H1 (cell line): Measurements from ENCODE around the gene P2RY13. TPM values are rescaled to one million over a fixed set of nuclear protein-coding genes. Genes with fewer than 3 reads are reported as not detected.

Experiments used
- CTCF ChIA-PET: fragments of 300-600 bp; sonication (Branson Sonifier 250); formaldehyde crosslinking; loops from one replicate; lab custom pipeline; 2021; ENCODE audit not compliant: partially characterized antibody; lab: Charles Lee
- POLR2A ChIA-PET: fragments of 300-600 bp; sonication (Branson Sonifier 250); formaldehyde crosslinking; loops from one replicate; lab custom pipeline; 2021; ENCODE audit warnings: inconsistent platforms; ENCODE audit not compliant: partially characterized antibody; lab: Charles Lee
- DNase-seq, 2 experiments: peaks; one replicate each; pipeline versions ENCODE4 v3.0.0 to v3.0.0-alpha.2; 2010 to 2022; ENCODE audit warnings: low spot score in 2 of 2, low read depth in 1 of 2, mixed read lengths in 1 of 2
- FAIRE-seq: peaks from 2 replicates; lab custom pipeline; 2011; peaks lifted over from hg19 to GRCh38; lab: Jason Lieb, UNC
- H2AFZ ChIP-seq: 2 replicates; pipeline ENCODE4 v1.8.1; 2012; ENCODE audit warnings: low read length, inconsistent platforms
- H2AK5ac ChIP-seq: 2 replicates; pipeline ENCODE4 v1.6.1; 2013; ENCODE audit warnings: low read depth, low read length
- H2BK120ac ChIP-seq: replicated peaks from 2 replicates; pipeline ENCODE3; 2013; ENCODE audit warnings: low read depth, low read length, inconsistent platforms
- H2BK12ac ChIP-seq: 2 replicates; pipeline ENCODE4 v1.6.1; 2013; ENCODE audit warnings: low read depth, low read length
- H2BK15ac ChIP-seq: 2 replicates; pipeline ENCODE4 v1.6.1; 2013; ENCODE audit warnings: low read length
- H2BK20ac ChIP-seq: 2 replicates; pipeline ENCODE4 v1.6.1; 2013; ENCODE audit warnings: low read length
- H2BK5ac ChIP-seq: 2 replicates; pipeline ENCODE4 v1.6.1; 2013; ENCODE audit warnings: low read depth, low read length
- H3K14ac ChIP-seq: 2 replicates; pipeline ENCODE4 v1.6.1; 2013; ENCODE audit warnings: inconsistent platforms; ENCODE audit not compliant: insufficient read length
- H3K18ac ChIP-seq: 2 replicates; pipeline ENCODE4 v1.6.1; 2013; ENCODE audit warnings: low read length; ENCODE audit errors: extremely low read depth
- H3K23ac ChIP-seq: 2 replicates; pipeline ENCODE4 v1.6.1; 2013; ENCODE audit warnings: inconsistent platforms; ENCODE audit not compliant: insufficient read length
- H3K23me2 ChIP-seq: 2 replicates; pipeline ENCODE4 v1.6.1; 2013; ENCODE audit warnings: low read depth, low read length
- H3K27ac ChIP-seq: 2 replicates; pipeline ENCODE4 v1.6.1; 2011; ENCODE audit warnings: low read depth, low read length, inconsistent platforms
- H3K27me3 ChIP-seq, 4 experiments: replicated peaks in 1 of 4; 1 replicate in 1 of 4; 2 replicates in 3 of 4; pipeline versions ENCODE4 v1.6.1 to v1.8.1; 2011 to 2013; ENCODE audit warnings: low read length in 3 of 4, mild to moderate bottlenecking in 3 of 4, inconsistent platforms in 2 of 4, mixed read lengths in 2 of 4, moderate library complexity in 1 of 4; ENCODE audit not compliant: control insufficient read depth in 3 of 4, insufficient read depth in 3 of 4; ENCODE audit errors: extremely low read depth in 1 of 4
- H3K36me3 ChIP-seq, 4 experiments: 2 replicates each; pipeline versions ENCODE4 v1.6.1 to v1.8.1; 2011 to 2013; ENCODE audit warnings: mild to moderate bottlenecking in 4 of 4, low read length in 3 of 4, moderate library complexity in 2 of 4, control low read depth in 1 of 4, inconsistent platforms in 1 of 4; ENCODE audit not compliant: insufficient read depth in 4 of 4, control insufficient read depth in 2 of 4
- H3K4ac ChIP-seq: replicated peaks from 2 replicates; pipeline ENCODE3; 2013; ENCODE audit warnings: low read length, low read depth, mixed read lengths, inconsistent platforms; ENCODE audit not compliant: insufficient read length
- H3K4me1 ChIP-seq, 4 experiments: replicated peaks in 1 of 4; 1 replicate in 1 of 4; 2 replicates in 3 of 4; pipeline versions ENCODE4 v1.6.1 to v1.8.1; 2011 to 2013; ENCODE audit warnings: low read length in 3 of 4, inconsistent platforms in 2 of 4, mixed read lengths in 1 of 4; ENCODE audit not compliant: insufficient read depth in 4 of 4, control insufficient read depth in 3 of 4
- H3K4me2 ChIP-seq, 2 experiments: 2 replicates each; pipeline versions ENCODE4 v1.6.1 to v1.8.1; 2011 to 2013; ENCODE audit warnings: low read depth in 2 of 2, low read length in 2 of 2, control low read depth in 1 of 2, inconsistent platforms in 1 of 2, mild to moderate bottlenecking in 1 of 2; ENCODE audit not compliant: insufficient read depth in 1 of 2
- H3K4me3 ChIP-seq, 4 experiments: fragments of 200-600, 300-600 bp in 1 of 4; sonication (generic), shearing (Covaris generic), sonication (Bioruptor Twin) in 1 of 4; 2 replicates each; pipeline versions ENCODE4 v1.5.1 to v1.8.1; 2011 to 2016; ENCODE audit warnings: low read length in 4 of 4, low read depth in 3 of 4, control low read depth in 2 of 4, inconsistent platforms in 2 of 4, mild to moderate bottlenecking in 2 of 4, mixed read lengths in 1 of 4, moderate library complexity in 1 of 4; ENCODE audit not compliant: insufficient read depth in 2 of 4; ENCODE audit errors: extremely low read depth in 1 of 4
- H3K56ac ChIP-seq: replicated peaks from 2 replicates; pipeline ENCODE3; 2013; ENCODE audit warnings: low read depth, mild to moderate bottlenecking, mixed read lengths, low read length, inconsistent platforms; ENCODE audit not compliant: insufficient read length
- H3K79me1 ChIP-seq: 2 replicates; pipeline ENCODE4 v1.6.1; 2013; ENCODE audit warnings: low read depth, low read length, control low read depth
- H3K79me2 ChIP-seq, 2 experiments: 2 replicates each; pipeline versions ENCODE4 v1.6.1 to v1.8.1; 2012 to 2013; ENCODE audit warnings: low read length in 2 of 2, mild to moderate bottlenecking in 2 of 2, inconsistent platforms in 1 of 2; ENCODE audit not compliant: insufficient read depth in 2 of 2, control insufficient read depth in 1 of 2
- H3K9ac ChIP-seq, 4 experiments: replicated peaks in 1 of 4; 1 replicate in 1 of 4; 2 replicates in 3 of 4; pipeline versions ENCODE4 v1.6.1 to v1.8.1; 2011 to 2013; ENCODE audit warnings: low read depth in 3 of 4, low read length in 3 of 4, control low read depth in 2 of 4, mild to moderate bottlenecking in 2 of 4, moderate library complexity in 2 of 4, inconsistent platforms in 1 of 4; ENCODE audit errors: extremely low read depth in 1 of 4
- H3K9me3 ChIP-seq, 2 experiments: 2 replicates each; pipeline versions ENCODE4 v1.6.1 to v1.8.1; 2012 to 2013; ENCODE audit warnings: mild to moderate bottlenecking in 2 of 2, moderate library complexity in 2 of 2, control low read depth in 1 of 2, inconsistent platforms in 1 of 2, low read depth in 1 of 2, low read length in 1 of 2, mixed read lengths in 1 of 2; ENCODE audit not compliant: insufficient read depth in 2 of 2
- H4K20me1 ChIP-seq, 2 experiments: replicated peaks in 1 of 2; 2 replicates each; pipeline versions ENCODE3 to v1.8.1; 2011 to 2013; ENCODE audit warnings: inconsistent platforms in 2 of 2, low read length in 2 of 2, mild to moderate bottlenecking in 1 of 2; ENCODE audit not compliant: insufficient read depth in 2 of 2, control insufficient read depth in 1 of 2
- H4K5ac ChIP-seq: 2 replicates; pipeline ENCODE4 v1.6.1; 2013; ENCODE audit warnings: low read length, low read depth, mixed read lengths, inconsistent platforms; ENCODE audit not compliant: insufficient read length
- H4K8ac ChIP-seq: 2 replicates; pipeline ENCODE4 v1.8.0; 2013; ENCODE audit warnings: mild to moderate bottlenecking, moderate library complexity, low read length, inconsistent platforms; ENCODE audit not compliant: insufficient read depth; ENCODE audit errors: extremely low read depth
- H4K91ac ChIP-seq: replicated peaks from 2 replicates; pipeline ENCODE3; 2013; ENCODE audit warnings: low read length, mixed read lengths, inconsistent platforms; ENCODE audit not compliant: insufficient read length
- ATF3 ChIP-seq: IDR thresholded peaks from 2 replicates; pipeline ENCODE4 v1.6.1; 2011; ENCODE audit warnings: low read depth, mild to moderate bottlenecking, low read length; ENCODE audit not compliant: insufficient read depth
- BRCA1 ChIP-seq: IDR thresholded peaks from 2 replicates; pipeline ENCODE4 v1.6.1; 2012; ENCODE audit warnings: low read depth, low read length, improper control_type of control experiment
- CEBPB ChIP-seq: IDR thresholded peaks from 2 replicates; pipeline ENCODE4 v1.6.1; 2012; ENCODE audit warnings: low read depth, low read length
- CTBP2 ChIP-seq: IDR thresholded peaks from 2 replicates; pipeline ENCODE4 v1.7.0; 2011; ENCODE audit warnings: borderline replicate concordance, mild to moderate bottlenecking, moderate library complexity, mixed read lengths, low read length; ENCODE audit not compliant: insufficient read depth, insufficient read length
- EZH2 ChIP-seq: fragments of 200-600 bp; sonication (generic); IDR thresholded peaks from 2 replicates; pipeline ENCODE4 v1.7.1; 2012; ENCODE audit warnings: low read depth, mild to moderate bottlenecking, moderate library complexity, low read length, inconsistent platforms; ENCODE audit not compliant: severe bottlenecking
- NANOG ChIP-seq: IDR thresholded peaks from 2 replicates; pipeline ENCODE4 v1.6.1; 2011; ENCODE audit warnings: low read length, low read depth, mild to moderate bottlenecking, inconsistent platforms; ENCODE audit not compliant: insufficient read depth, poor library complexity, severe bottlenecking
- SIN3A ChIP-seq, 2 experiments: IDR thresholded peaks in 1 of 2; conservative IDR thresholded peaks in 1 of 2; 2 replicates each; pipeline ENCODE4 v1.6.1; 2011 to 2012; ENCODE audit warnings: low read length in 2 of 2, improper control_type of control experiment in 1 of 2, low read depth in 1 of 2, mild to moderate bottlenecking in 1 of 2
- SP1 ChIP-seq: IDR thresholded peaks from 2 replicates; pipeline ENCODE4 v1.6.1; 2011; ENCODE audit warnings: low read depth, low read length
- SP4 ChIP-seq: IDR thresholded peaks from 2 replicates; pipeline ENCODE4 v1.6.1; 2012; ENCODE audit warnings: low read length, inconsistent platforms
- SUZ12 ChIP-seq: fragments of 200-600 bp; sonication (generic); IDR thresholded peaks from 2 replicates; pipeline ENCODE4 v1.6.1; 2012; ENCODE audit warnings: mild to moderate bottlenecking, inconsistent platforms, low read length, moderate library complexity, mixed read lengths
- WGBS, 2 experiments: shearing (Covaris generic) in 1 of 2; methylation state at CpG; one replicate each; pipeline versions ENCODE4 v1.1.6 to v1.1.7; 2013 to 2015; ENCODE audit warnings: low lambda C conversion rate in 2 of 2, mixed read lengths in 2 of 2, inconsistent platforms in 1 of 2, low coverage in 1 of 2, missing lambda C conversion rate in 1 of 2; ENCODE audit not compliant: insufficient replicate concordance in 2 of 2, insufficient coverage in 1 of 2, insufficient read length in 1 of 2; ENCODE audit errors: extremely low coverage in 1 of 2, missing lambda C conversion rate in 1 of 2; 5-methylcytosine and 5-hydroxymethylcytosine counted together
- polyA plus RNA-seq, 7 experiments: library from polyadenylated mRNA; depleted of rRNA in 3 of 7; stranded (reverse) in 5 of 7; unstranded in 2 of 7; fragments of >200 nt in 5 of 7; fragments of 200-250 nt in 2 of 7; gene quantifications; 1 replicate in 5 of 7; 2 replicates in 1 of 7; 4 replicates in 1 of 7; pipeline versions ENCODE4 v1.2.1 to v1.2.3, GENCODE V29; 2011 to 2013; ENCODE audit warnings: missing spikeins in 2 of 7, mixed read lengths in 2 of 7
- total RNA-seq: library from RNA; stranded (reverse); fragmentation: NEBNext Ultra II Directional; extraction: Animal tissue kit (Norgen Biotek cat#: 25700); gene quantifications from 2 replicates; pipeline ENCODE4 v1.2.1, GENCODE V29; 2021
- TF ChIP-seq, protein P1 (sequence below): IDR thresholded peaks from 2 replicates; pipeline ENCODE4 v1.6.1; 2012; ENCODE audit warnings: inconsistent platforms

P2RY13 gene
- total and polyA plus RNA-seq, 2 of the 8 experiments (the other 6 are each of a cell fraction or from before 2014, with no cell fraction given), result not detected

GRCh38 chr3:151356794-151357462 is 27.6 kb upstream of the P2RY13 start:
- Histone ChIP-seq H3K18ac (no peak overlapping the region), H3K36me3 (peaks cover 0 to 14% (median 4%) of the 10 kb centered on the region in 4 experiments; a peak in 4 of 8 replicates), H3K23me2 (no peaks in the 10 kb centered on the region), H3K23ac (no peak overlapping the region), H3K79me1 (no peaks in the 10 kb centered on the region), H2BK15ac (no peak overlapping the region), H2AK5ac (no peak overlapping the region), H3K56ac (no peak overlapping the region), H3K4me2 (no peak overlapping the region), H3K4ac (no peak overlapping the region), H3K14ac (no peak overlapping the region), H2BK12ac (no peak overlapping the region), H3K27ac (no peak overlapping the region), H4K8ac (no peak overlapping the region), H3K4me1 (peaks cover 0 to 3% (median 0%) of the 10 kb centered on the region in 4 experiments; a peak in 1 of 7 replicates), H2BK120ac (no peak overlapping the region), H2AFZ (no peak overlapping the region), H3K79me2 (no peaks in the 10 kb centered on the region), H2BK5ac (no peak overlapping the region), H3K9ac (no peak overlapping the region), H3K4me3 (no peak overlapping the region), H3K27me3 (no peaks in the 10 kb centered on the region), H4K20me1 (no peaks in the 10 kb centered on the region), H4K5ac (no peak overlapping the region), H3K9me3 (no peaks in the 10 kb centered on the region), H2BK20ac (no peak overlapping the region), H4K91ac (no peak overlapping the region)
- CTCF ChIA-PET, result interaction anchor here (1.2 kb wide), 1 partner anchor 21 kb away, joined by 3 read pairs; no protein-coding TSS in a partner anchor
- WGBS, 2 experiments, result 92% methylated on average over 2 of the region's 2 CpGs; no CpG with 5 or more reads in 1 of the 2 experiments
- DNase-seq (no peak), FAIRE-seq (no peak)
- POLR2A ChIA-PET, result no interaction called here
- TF ChIP-seq, protein P1, sequence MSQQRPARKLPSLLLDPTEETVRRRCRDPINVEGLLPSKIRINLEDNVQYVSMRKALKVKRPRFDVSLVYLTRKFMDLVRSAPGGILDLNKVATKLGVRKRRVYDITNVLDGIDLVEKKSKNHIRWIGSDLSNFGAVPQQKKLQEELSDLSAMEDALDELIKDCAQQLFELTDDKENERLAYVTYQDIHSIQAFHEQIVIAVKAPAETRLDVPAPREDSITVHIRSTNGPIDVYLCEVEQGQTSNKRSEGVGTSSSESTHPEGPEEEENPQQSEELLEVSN, result no peak
- no peak for TF ChIP-seq CEBPB
- TF ChIP-seq SP1, result no peak
- no peak for TF ChIP-seq SUZ12
- no peak for TF ChIP-seq SIN3A (conservative IDR thresholded peaks at IDR 0.05 in 1 of 2, IDR thresholded peaks at IDR 0.05 in 1 of 2; ENCODE audit: low read depth in 1 of 2, low read length in 2 of 2)
- TF ChIP-seq CTBP2, result no peak
- no peak for TF ChIP-seq BRCA1
- no peak for TF ChIP-seq ATF3
- no peak for TF ChIP-seq EZH2
- TF ChIP-seq SP4, result no peak
- no peak for TF ChIP-seq NANOG
